ENCODE results near the gene PHC2.

The PHC2 gene

DNA sequence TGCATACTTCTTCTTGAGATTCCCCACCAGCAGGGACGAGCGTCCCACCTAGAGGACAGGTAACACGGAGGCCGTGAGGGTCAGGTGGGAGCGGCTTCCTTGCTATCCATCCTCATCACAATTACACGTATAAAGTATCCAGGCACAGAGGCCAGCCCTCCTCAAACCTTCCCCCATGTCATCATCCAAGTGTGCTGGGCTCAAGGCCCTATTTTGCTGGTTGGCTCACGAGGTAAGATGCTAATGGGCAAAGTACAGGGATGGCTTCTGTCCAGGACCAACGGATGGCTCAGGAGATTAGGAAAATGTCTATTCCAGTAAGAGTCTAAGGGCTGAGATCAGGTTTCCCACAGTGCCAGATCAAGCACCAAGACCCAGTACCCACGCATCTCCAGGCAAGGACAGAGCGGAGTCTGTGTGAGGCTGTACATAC is 98.5 kb downstream of the PHC2 start:
- DNase-seq (ENCODE audit: extremely low spot score): no peak
- TF ChIP-seq, protein P1, sequence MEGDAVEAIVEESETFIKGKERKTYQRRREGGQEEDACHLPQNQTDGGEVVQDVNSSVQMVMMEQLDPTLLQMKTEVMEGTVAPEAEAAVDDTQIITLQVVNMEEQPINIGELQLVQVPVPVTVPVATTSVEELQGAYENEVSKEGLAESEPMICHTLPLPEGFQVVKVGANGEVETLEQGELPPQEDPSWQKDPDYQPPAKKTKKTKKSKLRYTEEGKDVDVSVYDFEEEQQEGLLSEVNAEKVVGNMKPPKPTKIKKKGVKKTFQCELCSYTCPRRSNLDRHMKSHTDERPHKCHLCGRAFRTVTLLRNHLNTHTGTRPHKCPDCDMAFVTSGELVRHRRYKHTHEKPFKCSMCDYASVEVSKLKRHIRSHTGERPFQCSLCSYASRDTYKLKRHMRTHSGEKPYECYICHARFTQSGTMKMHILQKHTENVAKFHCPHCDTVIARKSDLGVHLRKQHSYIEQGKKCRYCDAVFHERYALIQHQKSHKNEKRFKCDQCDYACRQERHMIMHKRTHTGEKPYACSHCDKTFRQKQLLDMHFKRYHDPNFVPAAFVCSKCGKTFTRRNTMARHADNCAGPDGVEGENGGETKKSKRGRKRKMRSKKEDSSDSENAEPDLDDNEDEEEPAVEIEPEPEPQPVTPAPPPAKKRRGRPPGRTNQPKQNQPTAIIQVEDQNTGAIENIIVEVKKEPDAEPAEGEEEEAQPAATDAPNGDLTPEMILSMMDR (IDR thresholded peaks at IDR 0.05; ENCODE audit: control extremely low read depth, extremely low read depth, low read depth, missing control alignments): no peak
- POLR2A ChIA-PET: no interaction called here
- CTCF ChIA-PET: interaction anchor here (1.0 to 1.4 kb wide), 2 partner anchors 10 to 34 kb away, joined by 3 read pairs; no protein-coding TSS in a partner anchor

GRCh38 chr1:33331444-33332356 is 99.2 kb downstream of the PHC2 start:
- TF ChIP-seq, protein P1 (IDR thresholded peaks at IDR 0.05; ENCODE audit: control extremely low read depth, extremely low read depth, low read depth, missing control alignments): no peak
- CTCF ChIA-PET: interaction anchor here (1.4 to 1.8 kb wide), 2 partner anchors 10 to 11 kb away, joined by 3 to 7 read pairs; partner anchors contain the start of gene A3GALT2
- POLR2A ChIA-PET: no interaction called here
- DNase-seq (ENCODE audit: extremely low spot score): no peak

DNA sequence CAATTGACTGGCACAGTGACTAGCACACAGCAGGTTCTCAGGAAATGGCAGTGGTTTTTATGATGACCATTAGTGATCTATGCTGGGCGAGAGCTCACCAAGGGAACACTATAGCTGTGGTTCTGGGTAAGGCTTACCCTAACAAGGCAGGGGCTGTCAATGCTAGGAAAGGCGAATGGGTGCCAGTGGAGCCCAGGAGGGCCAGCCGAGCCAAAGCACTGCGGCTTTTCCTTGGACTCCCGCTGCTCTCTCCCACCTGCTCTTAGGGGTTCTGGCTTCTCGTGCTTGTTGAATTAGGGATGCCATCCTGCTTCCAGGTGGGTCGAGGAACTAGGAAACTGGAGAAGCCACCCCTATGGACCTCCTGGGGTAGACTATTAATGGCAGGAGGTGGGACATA is 100.0 kb downstream of the PHC2 start:
- POLR2A ChIA-PET: no interaction called here
- CTCF ChIA-PET: interaction anchor here (1.2 to 1.8 kb wide), 3 partner anchors 11 to 35 kb away, joined by 3 to 7 read pairs (median 5); partner anchors contain the start of gene A3GALT2
- no peak for DNase-seq (ENCODE audit: extremely low spot score)
- TF ChIP-seq, protein P1 (IDR thresholded peaks at IDR 0.05; ENCODE audit: control extremely low read depth, extremely low read depth, low read depth, missing control alignments): no peak

GRCh38 chr1:33330361-33330890 is 100.5 kb downstream of the PHC2 start:
- POLR2A ChIA-PET: no interaction called here
- CTCF ChIA-PET: interaction anchor here (1.1 to 3.2 kb wide), 5 partner anchors 10 to 42 kb away, joined by 3 to 17 read pairs (median 5); partner anchors contain the start of gene A3GALT2
- DNase-seq (ENCODE audit: extremely low spot score): no peak
- TF ChIP-seq, protein P1 (IDR thresholded peaks at IDR 0.05; ENCODE audit: control extremely low read depth, extremely low read depth, low read depth, missing control alignments): no peak

GRCh38 chr1:33329600-33330305 is 101.1 kb downstream of the PHC2 start:
- POLR2A ChIA-PET: no interaction called here
- TF ChIP-seq, protein P1 (IDR thresholded peaks at IDR 0.05; ENCODE audit: control extremely low read depth, extremely low read depth, low read depth, missing control alignments): no peak
- no peak for DNase-seq (ENCODE audit: extremely low spot score)
- CTCF ChIA-PET: interaction anchor here (1.1 to 3.2 kb wide), 6 partner anchors 9 to 43 kb away, joined by 3 to 17 read pairs (median 4); no protein-coding TSS in a partner anchor

DNA sequence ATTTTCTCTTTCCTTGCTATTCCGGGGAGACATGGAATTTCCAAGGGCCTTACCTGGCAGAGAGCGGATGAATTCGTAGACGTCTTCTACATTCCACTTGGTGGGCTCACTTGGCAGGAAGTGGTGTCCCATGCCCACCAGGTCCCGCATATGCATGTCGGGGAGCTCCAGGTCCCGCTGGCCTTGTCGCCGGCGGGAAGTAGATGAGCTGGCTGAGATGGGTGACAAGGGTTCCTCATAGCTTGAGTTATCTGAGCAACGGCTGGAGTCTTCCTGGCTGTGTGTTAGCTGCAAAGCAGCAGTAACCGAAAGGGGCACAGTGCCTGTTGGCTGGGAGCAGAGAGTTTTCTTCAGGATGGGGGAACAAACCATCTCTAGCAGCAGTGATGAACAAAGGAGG is 102.1 kb downstream of the PHC2 start:
- ChIA-PET POLR2A (no interaction called here), CTCF (interaction anchor here (1.4 to 3.2 kb wide), 5 partner anchors 10 to 33 kb away, joined by 4 to 17 read pairs (median 7); no protein-coding TSS in a partner anchor)

More for the DNA sequence above, 102.1 kb downstream of the PHC2 start:
- TF ChIP-seq, protein P1 (IDR thresholded peaks at IDR 0.05; ENCODE audit: control extremely low read depth, extremely low read depth, low read depth, missing control alignments): no peak
- DNase-seq (ENCODE audit: extremely low spot score): no peak
